ENCODE results near the gene GSK3B.

GRCh38 chr3:120103276-120103675, 9.0 kb upstream of the GSK3B start:
- TF ChIP-seq, protein P1, sequence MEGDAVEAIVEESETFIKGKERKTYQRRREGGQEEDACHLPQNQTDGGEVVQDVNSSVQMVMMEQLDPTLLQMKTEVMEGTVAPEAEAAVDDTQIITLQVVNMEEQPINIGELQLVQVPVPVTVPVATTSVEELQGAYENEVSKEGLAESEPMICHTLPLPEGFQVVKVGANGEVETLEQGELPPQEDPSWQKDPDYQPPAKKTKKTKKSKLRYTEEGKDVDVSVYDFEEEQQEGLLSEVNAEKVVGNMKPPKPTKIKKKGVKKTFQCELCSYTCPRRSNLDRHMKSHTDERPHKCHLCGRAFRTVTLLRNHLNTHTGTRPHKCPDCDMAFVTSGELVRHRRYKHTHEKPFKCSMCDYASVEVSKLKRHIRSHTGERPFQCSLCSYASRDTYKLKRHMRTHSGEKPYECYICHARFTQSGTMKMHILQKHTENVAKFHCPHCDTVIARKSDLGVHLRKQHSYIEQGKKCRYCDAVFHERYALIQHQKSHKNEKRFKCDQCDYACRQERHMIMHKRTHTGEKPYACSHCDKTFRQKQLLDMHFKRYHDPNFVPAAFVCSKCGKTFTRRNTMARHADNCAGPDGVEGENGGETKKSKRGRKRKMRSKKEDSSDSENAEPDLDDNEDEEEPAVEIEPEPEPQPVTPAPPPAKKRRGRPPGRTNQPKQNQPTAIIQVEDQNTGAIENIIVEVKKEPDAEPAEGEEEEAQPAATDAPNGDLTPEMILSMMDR (IDR thresholded peaks at IDR 0.05; ENCODE audit: borderline replicate concordance, extremely low read depth, low read length, poor library complexity, severe bottlenecking): no peak
- no peak for TF ChIP-seq EZH2 (IDR thresholded peaks at IDR 0.05; ENCODE audit: borderline replicate concordance, low read depth, low read length, severe bottlenecking)

All from DND-41 (cell line).